NCI-H1048 (cell line): Measurements from ENCODE around the gene VAMP2.

ENCODE experiments used
- DNase-seq: peaks from one replicate; lab custom pipeline; 2025; lab: John Stamatoyannopoulos, UW

The VAMP2 gene

GRCh38 chr17:8122924-8123694 is 39.6 kb downstream of the VAMP2 start:
- DNase-seq, result no peak

- no peak for DNase-seq
Measured at GRCh38 chr17:8122422-8122923, 40.3 kb downstream of the VAMP2 start.

GRCh38 chr17:8121681-8122421 is 40.9 kb downstream of the VAMP2 start:
- DNase-seq, result no peak

- DNase-seq, result no peak
Measured at GRCh38 chr17:8121407-8121680, 41.4 kb downstream of the VAMP2 start.

- no peak for DNase-seq
Measured at GRCh38 chr17:8120520-8121406, 42.0 kb downstream of the VAMP2 start.

GRCh38 chr17:8119581-8120519 is 42.9 kb downstream of the VAMP2 start:
- peak; percentile 44 for DNase-seq

- DNase-seq, result peak; percentile 66
Measured at GRCh38 chr17:8118769-8119580, 43.8 kb downstream of the VAMP2 start.

GRCh38 chr17:8117980-8118768 is 44.6 kb downstream of the VAMP2 start, which contains the start of gene ALOXE3:
ALOXE3 (minus strand) TSS chr17:8118514; CDS start chr17:8117990, 524 bp downstream.
- DNase-seq, result no peak

- no peak for DNase-seq
Measured at GRCh38 chr17:8117367-8117979, 45.3 kb downstream of the VAMP2 start.

GRCh38 chr17:8116776-8117175 is 46.0 kb downstream of the VAMP2 start:
- DNase-seq, result no peak

- no peak for DNase-seq
Measured at GRCh38 chr17:8110907-8111306, 51.8 kb downstream of the VAMP2 start.

- DNase-seq, result no peak
Measured at GRCh38 chr17:8110456-8110804, 52.3 kb downstream of the VAMP2 start.

GRCh38 chr17:8109661-8110455 is 52.9 kb downstream of the VAMP2 start:
- DNase-seq, result no peak
